GM19372 (cell line): Measurements from ENCODE around the gene KRTAP7-1.

Experiments
- ATAC-seq: cut with Tn5 transposase; IDR thresholded peaks from one replicate; pipeline ENCODE4 v1.9.1; 2021; ENCODE audit warnings: mild to moderate bottlenecking, low read depth, moderate library complexity; ENCODE audit not compliant: unreplicated experiment

KRTAP7-1 gene

DNA sequence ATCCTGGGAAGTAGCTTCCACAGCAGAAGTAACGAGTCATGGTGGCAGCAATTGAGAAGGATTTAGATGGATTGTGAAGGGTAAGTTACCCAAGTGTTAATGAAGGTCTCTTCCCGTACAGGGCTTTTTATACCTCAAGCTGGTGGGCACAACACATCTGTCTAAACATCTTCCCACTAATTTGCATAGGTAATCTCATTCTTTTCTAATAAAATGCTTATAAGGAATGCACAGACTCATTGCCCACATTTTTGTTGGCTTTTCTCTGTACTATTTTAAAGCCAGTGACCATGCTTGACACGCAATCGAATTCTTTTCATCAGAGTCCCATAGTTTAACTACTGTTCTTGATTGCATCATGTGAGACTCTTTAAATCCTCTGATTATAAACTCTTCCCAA is at the start of gene KRTAP7-1:
Gene KRTAP7-1, minus strand, starts transcription at position 101 of the 400 bp plus-strand sequence. Its CDS starts 61 bp downstream, at position 40.
- ATAC-seq, result no peak

- no peak for ATAC-seq
Observed at GRCh38 chr21:30874526-30874925, 45.0 kb upstream of the KRTAP7-1 start.

DNA sequence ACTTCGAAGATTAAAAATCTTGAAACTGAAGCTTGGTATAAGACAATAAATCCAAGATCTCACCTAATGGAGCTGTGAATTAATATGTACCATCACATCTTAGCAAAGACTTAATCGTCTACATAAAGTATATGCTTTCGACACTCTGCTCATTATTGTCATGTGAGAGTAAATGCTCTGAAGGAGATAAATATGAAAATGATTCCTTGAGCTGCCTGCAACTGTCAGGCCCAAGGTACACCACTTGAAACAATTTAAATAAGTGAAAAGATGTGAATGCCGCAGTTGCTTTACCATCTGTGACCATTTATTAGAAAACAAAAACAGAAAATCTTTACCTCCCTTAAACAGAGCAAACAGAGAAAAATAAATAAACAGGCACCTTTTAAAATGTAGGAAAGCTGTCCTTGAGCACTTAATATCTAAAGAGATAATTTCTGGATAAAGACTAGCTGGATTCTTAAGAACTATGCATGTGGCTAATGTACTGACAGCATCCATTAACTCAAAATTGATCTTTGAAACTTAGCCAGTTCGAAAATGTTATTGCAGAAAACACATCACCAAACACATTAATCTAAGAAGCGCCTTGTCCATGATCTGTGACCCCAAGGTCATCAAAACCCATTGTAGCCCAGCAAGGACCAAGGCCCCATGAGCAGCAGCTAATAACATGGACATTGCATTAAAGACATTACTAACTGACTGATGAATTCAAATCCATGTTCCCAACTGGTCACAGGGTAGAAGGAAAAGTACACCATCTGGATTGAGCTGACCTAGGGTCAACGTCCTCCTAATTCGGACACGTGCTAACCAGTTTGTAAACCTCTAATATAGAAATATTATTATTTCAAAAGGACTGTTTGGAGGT is 18.3 kb upstream of the KRTAP7-1 start:
- ATAC-seq, result no peak

- no peak for ATAC-seq
Observed at GRCh38 chr21:30842990-30843389, 13.4 kb upstream of the KRTAP7-1 start.

GRCh38 chr21:30839304-30839703 is 9.7 kb upstream of the KRTAP7-1 start:
- ATAC-seq, result no peak

GRCh38 chr21:30838536-30838935 is 9.0 kb upstream of the KRTAP7-1 start:
- ATAC-seq, result no peak

DNA sequence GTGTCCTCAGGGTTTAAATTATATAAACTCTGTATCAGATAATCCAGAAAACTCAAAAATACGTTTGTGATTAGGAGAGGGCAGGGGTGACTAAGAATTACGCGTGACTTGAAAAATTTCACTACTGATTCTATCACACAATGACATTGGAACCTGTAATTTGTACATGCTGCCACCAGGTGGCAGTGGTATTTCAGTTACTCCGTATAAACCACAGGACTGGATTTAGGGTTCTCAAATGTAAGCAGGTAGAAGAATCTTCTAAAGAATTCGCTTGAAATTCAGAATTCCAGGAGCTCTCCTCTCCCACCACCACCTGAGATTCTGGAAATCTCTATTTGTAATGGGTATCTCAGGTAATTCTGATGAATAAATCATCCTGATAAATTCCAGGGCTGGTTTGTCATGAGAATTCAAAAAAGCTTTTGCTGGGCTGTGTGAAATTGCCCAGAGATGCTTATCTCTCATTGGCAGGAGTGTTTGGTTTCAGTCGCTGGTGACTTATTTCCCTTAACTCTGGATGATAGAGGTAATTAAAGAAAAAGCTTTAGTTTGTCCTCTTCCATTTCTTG is 1.7 kb upstream of the KRTAP7-1 start:
- no peak for ATAC-seq

GRCh38 chr21:30818837-30819610 is 10.5 kb downstream of the KRTAP7-1 start:
- ATAC-seq, result no peak

DNA sequence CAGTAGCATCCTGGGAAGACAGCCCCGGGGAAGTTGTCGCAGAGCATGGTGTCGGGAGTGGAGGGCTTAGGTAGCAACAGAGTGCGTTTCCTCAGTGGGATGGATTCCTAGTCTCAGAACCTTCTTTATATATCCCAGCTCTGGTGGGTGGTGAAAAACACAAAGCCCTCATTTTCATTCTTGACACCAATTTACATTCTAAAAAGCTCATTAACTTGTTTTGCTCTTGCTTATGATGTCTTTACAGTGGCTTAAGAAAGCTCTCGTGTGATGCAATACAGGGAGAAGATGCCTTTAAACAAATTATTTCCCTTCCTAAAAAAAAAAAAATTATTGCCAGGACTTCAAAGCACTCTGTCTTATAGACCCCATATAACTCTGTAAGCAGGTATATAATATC is 16.4 kb downstream of the KRTAP7-1 start, which contains the start of gene KRTAP8-1:
Gene KRTAP8-1, minus strand, starts transcription at position 101 of the 400 bp plus-strand sequence. Its CDS starts 54 bp downstream, at position 47.
- ATAC-seq, result no peak

DNA sequence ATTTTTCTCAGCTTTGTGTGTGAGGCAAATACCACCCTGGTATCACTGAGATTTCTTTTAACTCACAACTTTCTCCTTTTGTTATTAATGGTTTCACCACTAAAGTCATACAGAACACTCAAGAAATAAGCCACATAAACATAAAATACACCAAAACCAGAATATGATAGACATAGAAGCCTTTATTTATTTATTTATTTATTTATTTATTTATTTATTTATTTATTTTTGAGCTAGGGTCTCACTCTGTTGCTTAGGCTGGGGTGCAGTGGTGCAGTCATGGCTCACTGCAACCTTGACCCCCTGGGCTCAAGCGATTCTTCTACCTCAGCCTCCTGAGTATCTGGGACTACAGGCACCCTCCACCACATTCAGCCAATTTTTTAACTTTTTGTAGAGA is 29.0 kb downstream of the KRTAP7-1 start:
- ATAC-seq, result no peak

GRCh38 chr21:30793581-30794314 is 35.8 kb downstream of the KRTAP7-1 start:
- ATAC-seq, result no peak

- no peak for ATAC-seq
Observed at GRCh38 chr21:30779249-30779648, 50.3 kb downstream of the KRTAP7-1 start.
